ENCODE data around the gene PWWP2B.

PWWP2B gene

GRCh38 chr10:132408823-132409666 is 12.0 kb downstream of the PWWP2B start:
- DNase-seq (ENCODE audit: low read depth), result no peak
- H3K4me3 ChIP-seq (ENCODE audit: low read depth, low read length), result no peak overlapping the region
- TF ChIP-seq MYC (IDR thresholded peaks at IDR 0.05; ENCODE audit: low read depth, low read length) (no peak), POLR2A (IDR thresholded peaks at IDR 0.05; ENCODE audit: extremely low read depth, insufficient read length) (no peak)
- TF ChIP-seq, protein P1, sequence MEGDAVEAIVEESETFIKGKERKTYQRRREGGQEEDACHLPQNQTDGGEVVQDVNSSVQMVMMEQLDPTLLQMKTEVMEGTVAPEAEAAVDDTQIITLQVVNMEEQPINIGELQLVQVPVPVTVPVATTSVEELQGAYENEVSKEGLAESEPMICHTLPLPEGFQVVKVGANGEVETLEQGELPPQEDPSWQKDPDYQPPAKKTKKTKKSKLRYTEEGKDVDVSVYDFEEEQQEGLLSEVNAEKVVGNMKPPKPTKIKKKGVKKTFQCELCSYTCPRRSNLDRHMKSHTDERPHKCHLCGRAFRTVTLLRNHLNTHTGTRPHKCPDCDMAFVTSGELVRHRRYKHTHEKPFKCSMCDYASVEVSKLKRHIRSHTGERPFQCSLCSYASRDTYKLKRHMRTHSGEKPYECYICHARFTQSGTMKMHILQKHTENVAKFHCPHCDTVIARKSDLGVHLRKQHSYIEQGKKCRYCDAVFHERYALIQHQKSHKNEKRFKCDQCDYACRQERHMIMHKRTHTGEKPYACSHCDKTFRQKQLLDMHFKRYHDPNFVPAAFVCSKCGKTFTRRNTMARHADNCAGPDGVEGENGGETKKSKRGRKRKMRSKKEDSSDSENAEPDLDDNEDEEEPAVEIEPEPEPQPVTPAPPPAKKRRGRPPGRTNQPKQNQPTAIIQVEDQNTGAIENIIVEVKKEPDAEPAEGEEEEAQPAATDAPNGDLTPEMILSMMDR (IDR thresholded peaks at IDR 0.05; ENCODE audit: low read depth, low read length), result no peak
- TF ChIP-seq, protein P2, sequence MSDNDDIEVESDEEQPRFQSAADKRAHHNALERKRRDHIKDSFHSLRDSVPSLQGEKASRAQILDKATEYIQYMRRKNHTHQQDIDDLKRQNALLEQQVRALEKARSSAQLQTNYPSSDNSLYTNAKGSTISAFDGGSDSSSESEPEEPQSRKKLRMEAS (IDR thresholded peaks at IDR 0.05; ENCODE audit: low read depth, low read length), result no peak

DNA sequence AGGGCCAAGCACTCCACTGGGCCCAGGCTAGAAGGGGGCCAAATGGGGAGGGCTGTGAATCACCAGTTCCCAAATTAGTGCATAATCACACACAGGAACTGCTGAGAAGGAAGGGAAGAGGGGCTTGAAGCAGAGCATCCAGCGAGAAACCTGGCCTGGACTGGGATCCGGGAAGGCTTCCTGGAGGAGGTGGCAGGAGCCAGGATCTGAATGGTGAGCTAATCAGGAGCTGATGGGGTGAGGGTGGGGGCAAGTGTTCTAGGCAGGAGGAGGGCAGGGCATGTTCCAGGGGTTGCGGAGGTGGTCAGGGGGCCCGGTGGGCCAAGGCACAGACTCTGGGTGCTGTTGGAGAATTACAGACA is 12.6 kb downstream of the PWWP2B start:
- no peak for DNase-seq (ENCODE audit: low read depth)
- no peak overlapping the region for H3K4me3 ChIP-seq (ENCODE audit: low read depth, low read length)
- no peak for TF ChIP-seq MYC (IDR thresholded peaks at IDR 0.05; ENCODE audit: low read depth, low read length)

DNA sequence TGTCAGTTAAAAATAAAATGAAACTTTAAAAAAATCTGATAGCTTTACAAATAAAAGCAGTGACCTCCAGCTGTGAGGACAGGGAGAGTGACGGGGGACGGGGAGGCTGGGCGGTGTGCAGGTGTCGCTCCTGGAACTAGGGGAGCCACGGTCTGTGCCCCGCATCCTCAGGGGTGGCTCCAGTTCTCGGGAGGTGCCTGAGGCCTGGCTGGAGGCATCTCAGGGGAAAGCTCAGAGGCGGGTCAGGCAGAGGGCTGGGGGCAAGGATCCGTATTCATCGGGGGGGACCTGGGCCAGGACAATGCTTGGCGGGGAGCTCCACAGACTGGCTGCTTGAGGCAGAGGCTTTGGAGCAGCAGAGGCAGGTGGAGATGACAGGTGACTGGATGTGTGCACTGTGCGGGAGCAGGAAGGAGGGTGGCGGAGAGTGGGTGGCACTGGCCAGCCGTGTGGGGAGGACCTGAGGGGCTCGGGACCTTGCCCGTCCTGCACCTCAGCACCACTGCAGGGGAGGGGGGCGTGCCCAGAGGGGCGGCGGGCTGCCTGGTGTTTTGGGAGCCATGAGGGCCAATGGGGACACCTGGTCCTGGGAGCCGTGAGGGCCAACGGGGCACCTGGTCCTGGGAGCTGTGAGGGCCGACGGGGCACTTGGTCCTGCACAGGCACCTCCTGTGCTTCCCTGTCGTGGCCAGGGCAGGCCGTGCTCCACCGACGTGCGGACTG is 13.2 kb downstream of the PWWP2B start:
- TF ChIP-seq POLR2A (IDR thresholded peaks at IDR 0.05; ENCODE audit: extremely low read depth, insufficient read length) (no peak), MYC (IDR thresholded peaks at IDR 0.05; ENCODE audit: low read depth, low read length) (no peak)
- TF ChIP-seq, protein P1 (IDR thresholded peaks at IDR 0.05; ENCODE audit: low read depth, low read length), result no peak
- TF ChIP-seq, protein P2 (IDR thresholded peaks at IDR 0.05; ENCODE audit: low read depth, low read length), result no peak
- no peak overlapping the region for H3K4me3 ChIP-seq (ENCODE audit: low read depth, low read length)
- no peak for DNase-seq (ENCODE audit: low read depth)

DNA sequence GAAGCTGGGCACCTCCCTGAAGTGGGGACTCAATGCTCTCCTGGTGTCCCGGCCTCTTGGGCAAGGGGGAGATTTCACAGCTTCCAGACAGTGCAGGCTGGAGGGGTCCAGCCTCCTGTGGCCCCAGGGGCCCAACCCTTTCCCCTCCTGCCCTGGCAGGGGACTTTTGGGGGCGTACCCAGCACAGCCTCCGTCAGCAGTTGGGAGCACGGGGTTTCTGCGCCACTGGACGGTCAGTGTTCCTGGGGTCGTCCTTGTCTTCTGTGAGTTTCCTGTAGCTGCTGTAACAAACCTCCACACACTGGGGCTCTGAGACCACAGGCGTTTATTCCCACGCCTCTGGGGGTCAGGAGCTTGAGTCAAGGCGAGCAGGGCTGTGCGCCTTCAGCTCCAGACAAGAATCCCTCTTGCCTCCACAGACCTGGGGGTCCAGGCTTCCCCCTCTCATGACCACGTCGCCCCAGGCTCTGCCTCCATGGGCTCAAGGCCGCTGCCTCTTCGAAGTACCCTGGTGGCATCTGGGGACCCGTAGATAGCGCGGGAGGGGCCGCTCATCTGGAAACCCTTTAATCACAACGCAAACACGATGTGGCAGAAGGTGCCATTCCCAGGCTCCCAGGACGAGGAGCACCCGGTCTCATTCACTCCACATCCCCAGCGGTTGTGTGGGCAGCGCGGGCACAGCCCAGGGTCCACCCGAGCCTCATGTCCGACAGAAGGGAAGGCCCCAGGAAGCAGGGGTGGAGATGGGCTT is 14.0 kb downstream of the PWWP2B start:
- H3K4me3 ChIP-seq (ENCODE audit: low read depth, low read length), result no peak overlapping the region
- DNase-seq (ENCODE audit: low read depth), result no peak

DNA sequence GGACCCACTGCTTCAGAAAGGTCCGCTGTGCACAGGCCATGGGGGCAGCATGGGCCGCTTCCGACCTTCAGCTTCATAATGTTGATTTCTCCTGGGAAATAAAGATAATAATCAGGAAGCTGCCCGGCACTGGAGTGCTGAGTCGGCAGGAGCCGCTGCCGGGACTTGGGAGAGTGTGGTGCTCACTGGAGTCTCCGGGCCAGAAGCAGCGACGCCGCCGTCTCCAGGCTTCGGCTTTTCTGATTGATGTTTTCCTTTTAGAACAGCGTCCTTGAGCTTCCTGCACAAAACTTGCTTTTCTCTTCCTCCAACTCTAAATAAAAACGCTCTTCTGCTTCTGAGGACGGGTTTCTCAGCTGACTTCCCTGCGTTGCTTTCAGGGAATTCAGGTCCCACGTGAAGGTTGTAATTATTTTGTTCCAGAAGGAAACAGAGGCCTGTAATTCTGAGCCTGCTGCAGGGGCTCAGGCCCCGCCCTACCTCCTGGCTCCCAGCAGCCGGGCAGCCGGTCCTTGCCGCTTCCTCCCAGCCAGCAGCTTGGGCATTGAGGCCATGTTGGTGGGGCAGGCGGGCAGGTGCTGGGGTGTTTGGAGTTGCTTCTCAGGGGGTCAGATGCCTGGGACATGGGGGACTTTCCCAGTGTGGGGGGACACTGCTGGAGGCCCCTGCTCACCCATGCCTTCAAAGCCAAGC is 14.7 kb downstream of the PWWP2B start:
- no peak for DNase-seq (ENCODE audit: low read depth)
- TF ChIP-seq, protein P2 (IDR thresholded peaks at IDR 0.05; ENCODE audit: low read depth, low read length), result no peak
- no peak for TF ChIP-seq MYC (IDR thresholded peaks at IDR 0.05; ENCODE audit: low read depth, low read length)
- TF ChIP-seq POLR2A (IDR thresholded peaks at IDR 0.05; ENCODE audit: extremely low read depth, insufficient read length), result no peak
- TF ChIP-seq, protein P1 (IDR thresholded peaks at IDR 0.05; ENCODE audit: low read depth, low read length), result no peak

More for the DNA sequence above, 14.0 kb downstream of the PWWP2B start:
- TF ChIP-seq POLR2A (IDR thresholded peaks at IDR 0.05; ENCODE audit: extremely low read depth, insufficient read length), result no peak
- no peak for TF ChIP-seq MYC (IDR thresholded peaks at IDR 0.05; ENCODE audit: low read depth, low read length)
- TF ChIP-seq, protein P2 (IDR thresholded peaks at IDR 0.05; ENCODE audit: low read depth, low read length), result no peak
- TF ChIP-seq, protein P1 (IDR thresholded peaks at IDR 0.05; ENCODE audit: low read depth, low read length), result no peak

More for the DNA sequence above, 14.7 kb downstream of the PWWP2B start:
- no peak overlapping the region for H3K4me3 ChIP-seq (ENCODE audit: low read depth, low read length)

Data from NB4 (cell line).